ENCODE data around the gene MSH5. TPM values are rescaled to one million over a fixed set of nuclear protein-coding genes. Genes with fewer than 3 reads are reported as not detected.

The MSH5 gene
- total RNA-seq, 2 experiments from 2014 or later = 13.6 to 13.7 TPM

DNA sequence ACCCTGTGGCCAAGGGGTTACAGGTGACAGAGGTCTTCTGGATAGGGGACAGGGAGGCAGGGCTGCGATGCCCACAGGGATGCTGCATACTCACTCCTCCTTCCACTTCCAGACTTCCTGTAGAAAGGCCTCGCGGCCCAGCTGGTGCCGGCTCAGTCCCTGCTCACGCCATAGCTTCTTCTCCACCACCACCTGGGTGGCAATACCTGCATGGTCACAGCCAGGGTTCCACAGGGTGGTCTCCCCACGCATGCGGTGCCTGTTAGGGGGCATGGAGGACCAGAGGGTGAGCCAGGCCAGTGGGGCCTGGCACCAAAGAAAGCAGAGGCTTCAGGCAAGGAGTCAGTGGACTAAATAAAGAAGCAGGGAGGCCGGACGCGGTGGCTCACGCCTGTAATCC is 45.7 kb downstream of the MSH5 start:
- H3K27ac Mint-ChIP-seq = no peak overlapping the region
- intact Hi-C loops (cut with DNase I, micrococcal nuclease) = no loop called here
- CTCF ChIA-PET = no interaction called here
- no peak for ATAC-seq (ENCODE audit: poor library complexity)
- Histone ChIP-seq H3K9me3 (ENCODE audit: control insufficient read depth in 1 of 2, insufficient read depth in 1 of 2, low read length in 2 of 2) (no peaks in the 10 kb centered on the region), H3K27ac (ENCODE audit: low read depth in 1 of 2, low read length in 2 of 2) (no peak overlapping the region), H3K27me3 (ENCODE audit: control insufficient read depth in 1 of 2, insufficient read depth in 2 of 2, low read length in 2 of 2) (no peaks in the 10 kb centered on the region), H3K36me3 (ENCODE audit: insufficient read depth, low read length) (peaks cover 61% of the 10 kb centered on the region), H3K4me3 (ENCODE audit: low read length) (no peak overlapping the region), H3K4me1 (ENCODE audit: insufficient read depth, low read length) (peaks cover 3% of the 10 kb centered on the region)
- TF ChIP-seq, protein P1, sequence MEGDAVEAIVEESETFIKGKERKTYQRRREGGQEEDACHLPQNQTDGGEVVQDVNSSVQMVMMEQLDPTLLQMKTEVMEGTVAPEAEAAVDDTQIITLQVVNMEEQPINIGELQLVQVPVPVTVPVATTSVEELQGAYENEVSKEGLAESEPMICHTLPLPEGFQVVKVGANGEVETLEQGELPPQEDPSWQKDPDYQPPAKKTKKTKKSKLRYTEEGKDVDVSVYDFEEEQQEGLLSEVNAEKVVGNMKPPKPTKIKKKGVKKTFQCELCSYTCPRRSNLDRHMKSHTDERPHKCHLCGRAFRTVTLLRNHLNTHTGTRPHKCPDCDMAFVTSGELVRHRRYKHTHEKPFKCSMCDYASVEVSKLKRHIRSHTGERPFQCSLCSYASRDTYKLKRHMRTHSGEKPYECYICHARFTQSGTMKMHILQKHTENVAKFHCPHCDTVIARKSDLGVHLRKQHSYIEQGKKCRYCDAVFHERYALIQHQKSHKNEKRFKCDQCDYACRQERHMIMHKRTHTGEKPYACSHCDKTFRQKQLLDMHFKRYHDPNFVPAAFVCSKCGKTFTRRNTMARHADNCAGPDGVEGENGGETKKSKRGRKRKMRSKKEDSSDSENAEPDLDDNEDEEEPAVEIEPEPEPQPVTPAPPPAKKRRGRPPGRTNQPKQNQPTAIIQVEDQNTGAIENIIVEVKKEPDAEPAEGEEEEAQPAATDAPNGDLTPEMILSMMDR (IDR thresholded peaks at IDR 0.05) = no peak
- peaks cover under 1% of the 10 kb centered on the region for H3K4me1 Mint-ChIP-seq (ENCODE audit: low read depth)
- no peak overlapping the region for H3K4me3 Mint-ChIP-seq
- no peak for DNase-seq
- no peaks in the 10 kb centered on the region for H3K27me3 Mint-ChIP-seq
- no peaks in the 10 kb centered on the region for H3K9me3 Mint-ChIP-seq
- H3K36me3 Mint-ChIP-seq (ENCODE audit: low read depth) = peaks cover 44% of the 10 kb centered on the region
- POLR2A ChIA-PET = interaction anchor here (1.1 to 1.3 kb wide), 2 partner anchors 10 to 11 kb away, joined by 3 read pairs; partner anchors contain the start of gene VARS1

DNA sequence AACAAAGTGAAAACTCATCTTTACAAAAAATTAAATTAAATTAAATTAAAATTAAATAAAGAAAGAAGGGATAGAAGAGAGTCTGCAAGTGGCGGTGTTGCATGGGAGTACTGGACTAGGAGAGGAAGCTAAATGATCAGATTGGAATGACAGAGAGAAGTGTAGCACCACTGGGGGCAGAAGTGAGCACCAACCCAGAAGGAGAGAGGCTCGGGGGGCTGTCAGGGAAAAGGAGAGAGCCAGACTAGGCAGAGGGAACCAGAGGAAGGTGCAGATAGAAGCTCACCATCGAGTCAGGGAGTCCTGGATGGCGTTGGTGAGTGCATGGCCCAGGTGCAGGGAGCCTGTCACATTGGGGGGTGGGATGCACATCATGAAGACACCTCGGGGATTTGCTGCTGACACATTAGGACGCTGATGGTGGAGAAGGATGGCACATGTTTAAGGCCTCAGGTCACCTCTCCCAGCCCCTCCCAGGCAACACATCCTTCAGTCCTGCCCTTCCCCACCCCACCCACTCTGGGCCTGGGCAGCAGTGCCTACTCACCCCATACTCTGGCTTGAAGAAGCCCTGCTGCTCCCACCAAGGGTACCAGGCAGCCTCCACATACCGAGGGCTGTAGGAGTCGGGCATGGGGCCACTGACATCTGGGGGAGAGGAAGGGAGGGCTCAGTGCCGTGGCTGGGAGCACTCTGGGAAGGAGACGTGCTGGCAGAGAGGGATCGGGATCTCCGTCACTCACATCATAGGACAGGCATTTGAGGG is 51.7 kb downstream of the MSH5 start:
- DNase-seq (peak in 4 of 14 experiments; percentile 28 to 60 (median 50)), ATAC-seq (ENCODE audit: poor library complexity) (no peak)
- ChIA-PET POLR2A (interaction anchor here (0.7 to 1.3 kb wide), 3 partner anchors 15 to 52 kb away, joined by 3 to 7 read pairs (median 4); partner anchors contain the start of genes LSM2 and MSH5), CTCF (interaction anchor here (0.6 to 1.3 kb wide), 17 partner anchors 9 to 62 kb away, joined by 3 to 8 read pairs (median 4); partner anchors contain the start of genes CLIC1, DDAH2, LSM2 and MSH5)
- Mint-ChIP-seq H3K4me1 (ENCODE audit: low read depth) (peaks cover 24% of the 10 kb centered on the region), H3K27ac (peak overlapping the region; percentile 3), H3K4me3 (peak overlapping the region; percentile 17), H3K36me3 (ENCODE audit: low read depth) (peaks cover 41% of the 10 kb centered on the region), H3K9me3 (no peaks in the 10 kb centered on the region), H3K27me3 (no peaks in the 10 kb centered on the region)
- intact Hi-C loops (cut with DNase I, micrococcal nuclease) = no loop called here
- TF ChIP-seq, protein P1 (IDR thresholded peaks at IDR 0.05) = peak; percentile 64
- Histone ChIP-seq H3K4me3 (ENCODE audit: low read length) (no peak overlapping the region), H3K27ac (ENCODE audit: low read depth in 1 of 2, low read length in 2 of 2) (no peak overlapping the region), H3K9me3 (ENCODE audit: control insufficient read depth in 1 of 2, insufficient read depth in 1 of 2, low read length in 2 of 2) (no peaks in the 10 kb centered on the region), H3K4me1 (ENCODE audit: insufficient read depth, low read length) (peaks cover 34% of the 10 kb centered on the region), H3K27me3 (ENCODE audit: control insufficient read depth in 1 of 2, insufficient read depth in 2 of 2, low read length in 2 of 2) (no peaks in the 10 kb centered on the region), H3K36me3 (ENCODE audit: insufficient read depth, low read length) (peaks cover 16% of the 10 kb centered on the region)

DNA sequence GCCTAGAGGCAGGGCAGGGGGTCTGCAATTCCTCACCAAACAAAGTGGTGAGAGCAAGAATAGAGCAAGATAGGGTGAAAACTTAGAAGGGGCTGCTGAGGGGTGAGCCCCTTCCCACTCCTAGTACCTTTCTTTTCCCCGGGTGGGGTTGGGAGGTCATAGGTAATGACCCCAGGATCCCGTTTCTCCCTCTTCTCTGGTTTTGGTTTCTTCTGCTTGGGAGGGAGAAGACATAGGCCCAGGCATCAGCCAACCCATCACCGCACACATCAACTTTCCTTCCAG is 52.2 kb downstream of the MSH5 start:
- Mint-ChIP-seq H3K27me3 (no peaks in the 10 kb centered on the region), H3K4me1 (ENCODE audit: low read depth) (peaks cover 29% of the 10 kb centered on the region), H3K27ac (peak overlapping the region; percentile 3), H3K4me3 (no peak overlapping the region), H3K36me3 (ENCODE audit: low read depth) (peaks cover 41% of the 10 kb centered on the region), H3K9me3 (no peaks in the 10 kb centered on the region)
- H3K27me3 ChIP-seq (ENCODE audit: control insufficient read depth in 1 of 2, insufficient read depth in 2 of 2, low read length in 2 of 2) = no peaks in the 10 kb centered on the region
- ChIA-PET CTCF (interaction anchor here (1.2 kb wide), 3 partner anchors 9 to 48 kb away, joined by 3 to 4 read pairs (median 4); no protein-coding TSS in a partner anchor), POLR2A (interaction anchor here (0.7 kb wide), 1 partner anchor 15 kb away, joined by 4 read pairs; the partner anchor contains the start of gene LSM2)
- peaks cover 16% of the 10 kb centered on the region for H3K36me3 ChIP-seq (ENCODE audit: insufficient read depth, low read length)
- ATAC-seq (ENCODE audit: poor library complexity) (no peak), DNase-seq (no peak)
- TF ChIP-seq, protein P1 (IDR thresholded peaks at IDR 0.05) = no peak
- H3K9me3 ChIP-seq (ENCODE audit: control insufficient read depth in 1 of 2, insufficient read depth in 1 of 2, low read length in 2 of 2) = no peaks in the 10 kb centered on the region
- H3K4me1 ChIP-seq (ENCODE audit: insufficient read depth, low read length) = peaks cover 37% of the 10 kb centered on the region
- intact Hi-C loops (cut with DNase I, micrococcal nuclease) = no loop called here
- no peak overlapping the region for H3K27ac ChIP-seq (ENCODE audit: low read depth in 1 of 2, low read length in 2 of 2)
- H3K4me3 ChIP-seq (ENCODE audit: low read length) = no peak overlapping the region

All from CD4-positive, alpha-beta T cell (primary cell).